GM12865 (cell line): ENCODE data around the gene GFI1B.

Source experiments
- DNase-seq: peaks from one replicate; pipeline ENCODE4 v3.0.0; 2010; ENCODE audit warnings: low read depth
- H3K4me3 ChIP-seq: 2 replicates; pipeline ENCODE4 v1.5.1; 2011; ENCODE audit warnings: mild to moderate bottlenecking, low read depth, low read length, control low read depth
- TF ChIP-seq, protein P1 (sequence below): IDR thresholded peaks from 2 replicates; pipeline ENCODE4 v1.5.1; 2011; ENCODE audit warnings: low read length, control low read depth, low read depth, inconsistent platforms; ENCODE audit not compliant: insufficient read depth; ENCODE audit errors: missing control alignments

GFI1B gene

DNA sequence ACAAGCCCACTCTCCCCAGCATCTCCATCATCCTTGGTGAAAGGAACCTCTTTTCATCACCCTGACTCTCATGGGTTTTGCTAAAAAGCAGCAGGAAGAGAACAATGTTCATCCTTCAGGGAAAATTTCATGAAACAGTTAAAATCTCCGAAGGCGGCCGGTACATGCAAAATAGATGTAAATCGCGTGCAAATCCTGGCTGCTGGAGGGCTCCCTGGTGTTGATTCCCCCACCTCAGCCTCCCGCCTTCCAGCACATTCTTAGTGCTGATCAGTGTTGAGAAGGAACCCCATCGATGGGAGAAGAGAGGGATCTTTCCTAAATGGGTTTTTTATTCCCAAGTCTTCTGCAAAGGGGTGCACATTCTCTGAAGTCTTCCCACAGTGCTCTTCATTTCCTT, 8.7 kb upstream of the GFI1B start:
- no peak overlapping the region for H3K4me3 ChIP-seq
- no peak for DNase-seq
- TF ChIP-seq, protein P1, sequence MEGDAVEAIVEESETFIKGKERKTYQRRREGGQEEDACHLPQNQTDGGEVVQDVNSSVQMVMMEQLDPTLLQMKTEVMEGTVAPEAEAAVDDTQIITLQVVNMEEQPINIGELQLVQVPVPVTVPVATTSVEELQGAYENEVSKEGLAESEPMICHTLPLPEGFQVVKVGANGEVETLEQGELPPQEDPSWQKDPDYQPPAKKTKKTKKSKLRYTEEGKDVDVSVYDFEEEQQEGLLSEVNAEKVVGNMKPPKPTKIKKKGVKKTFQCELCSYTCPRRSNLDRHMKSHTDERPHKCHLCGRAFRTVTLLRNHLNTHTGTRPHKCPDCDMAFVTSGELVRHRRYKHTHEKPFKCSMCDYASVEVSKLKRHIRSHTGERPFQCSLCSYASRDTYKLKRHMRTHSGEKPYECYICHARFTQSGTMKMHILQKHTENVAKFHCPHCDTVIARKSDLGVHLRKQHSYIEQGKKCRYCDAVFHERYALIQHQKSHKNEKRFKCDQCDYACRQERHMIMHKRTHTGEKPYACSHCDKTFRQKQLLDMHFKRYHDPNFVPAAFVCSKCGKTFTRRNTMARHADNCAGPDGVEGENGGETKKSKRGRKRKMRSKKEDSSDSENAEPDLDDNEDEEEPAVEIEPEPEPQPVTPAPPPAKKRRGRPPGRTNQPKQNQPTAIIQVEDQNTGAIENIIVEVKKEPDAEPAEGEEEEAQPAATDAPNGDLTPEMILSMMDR: no peak

DNA sequence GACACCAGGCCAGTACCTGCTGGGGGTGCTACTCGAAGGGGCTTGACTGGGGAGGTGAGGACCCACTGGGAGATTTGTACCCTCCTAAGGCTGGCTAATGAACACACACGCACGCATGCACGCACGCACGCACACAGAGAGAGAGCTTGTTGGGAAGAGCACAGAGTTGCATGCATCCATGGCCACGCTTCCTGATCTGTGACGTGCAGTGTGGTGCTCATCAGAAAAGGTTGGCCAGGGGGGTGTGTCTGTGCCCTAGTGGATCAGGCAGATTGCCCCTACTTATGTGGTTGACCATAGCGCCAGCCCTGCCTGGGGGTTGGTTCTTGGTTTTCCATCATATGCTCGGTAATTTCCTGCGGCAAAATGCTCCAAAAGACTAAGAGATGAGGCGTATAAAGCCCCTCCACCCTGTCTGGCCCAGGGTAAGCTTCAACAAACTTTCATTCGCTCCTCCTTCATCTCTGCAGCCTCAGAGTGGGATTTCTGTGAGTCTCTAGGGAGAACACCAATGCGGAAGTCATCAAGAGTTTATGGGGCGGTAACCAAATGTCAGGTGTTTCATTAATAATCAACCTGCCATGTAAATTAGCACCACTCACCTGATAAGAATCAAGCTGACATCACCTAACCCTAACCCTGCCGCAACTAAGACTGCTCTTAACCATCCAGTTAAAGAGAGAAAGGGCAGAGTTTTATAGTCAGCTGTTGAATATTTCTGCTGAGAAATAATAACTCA, 8.0 kb upstream of the GFI1B start:
- DNase-seq: no peak
- TF ChIP-seq, protein P1: no peak
- no peak overlapping the region for H3K4me3 ChIP-seq

DNA sequence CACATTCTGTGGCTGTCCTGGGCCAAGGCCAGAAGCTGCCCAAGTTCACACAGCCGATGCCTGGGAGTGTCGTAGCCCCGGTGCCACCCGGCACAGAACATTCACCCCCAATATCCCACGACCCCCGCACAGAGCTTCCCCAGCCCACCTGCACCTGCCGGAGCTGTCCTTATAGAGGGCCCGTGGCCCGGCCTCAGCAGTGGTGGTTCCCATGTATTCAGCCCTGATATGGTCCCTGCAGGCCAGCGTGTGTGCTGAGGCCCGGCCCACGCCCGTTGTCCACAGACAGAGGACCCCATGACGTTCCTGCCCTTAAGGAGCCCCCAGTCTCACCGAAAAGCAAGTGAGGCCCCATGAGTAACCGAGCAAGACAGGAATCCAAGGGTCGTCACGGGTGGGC, 5.3 kb upstream of the GFI1B start:
- no peak overlapping the region for H3K4me3 ChIP-seq
- TF ChIP-seq, protein P1: no peak
- no peak for DNase-seq

DNA sequence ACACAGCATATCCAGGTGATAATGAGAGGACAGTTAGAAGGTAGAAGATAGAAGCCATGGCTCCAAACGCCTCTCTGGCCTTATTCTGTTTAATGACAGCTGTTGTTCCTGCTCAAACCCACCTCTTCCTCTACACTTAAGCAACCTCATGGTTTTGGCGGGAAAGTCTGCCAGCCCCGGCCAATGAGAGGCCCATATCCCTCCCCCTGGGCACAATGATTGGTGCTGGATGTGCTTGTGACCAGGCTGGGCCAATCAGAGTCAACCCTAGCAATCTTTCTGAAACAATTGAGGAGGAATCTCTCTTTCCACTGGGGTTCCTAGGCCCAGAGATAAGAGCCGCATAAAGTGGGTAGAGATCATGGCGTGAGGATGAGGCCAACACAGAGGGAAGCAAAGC, 4.8 kb upstream of the GFI1B start:
- no peak overlapping the region for H3K4me3 ChIP-seq
- TF ChIP-seq, protein P1: no peak
- DNase-seq: peak; percentile 40

DNA sequence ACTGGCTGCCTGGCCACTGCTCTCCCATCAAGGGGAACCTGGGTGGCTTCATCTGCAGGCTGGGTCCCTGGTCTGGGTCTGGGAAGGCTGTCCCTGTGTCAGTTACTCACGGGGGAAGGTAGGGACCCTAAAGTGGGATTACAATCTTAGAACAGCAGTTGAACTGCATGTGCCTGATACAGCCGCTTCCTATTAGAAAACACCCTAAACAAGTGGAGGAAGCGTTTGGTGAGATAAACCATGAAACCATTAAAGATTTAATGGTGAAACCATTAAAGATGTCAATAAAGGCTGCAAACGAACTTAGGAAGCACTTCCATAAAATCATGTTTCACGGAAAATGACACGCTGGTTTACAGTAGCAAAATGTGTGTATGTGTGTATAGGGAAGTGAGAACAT, 2.5 kb upstream of the GFI1B start:
- TF ChIP-seq, protein P1: no peak
- DNase-seq: no peak
- H3K4me3 ChIP-seq: no peak overlapping the region

DNA sequence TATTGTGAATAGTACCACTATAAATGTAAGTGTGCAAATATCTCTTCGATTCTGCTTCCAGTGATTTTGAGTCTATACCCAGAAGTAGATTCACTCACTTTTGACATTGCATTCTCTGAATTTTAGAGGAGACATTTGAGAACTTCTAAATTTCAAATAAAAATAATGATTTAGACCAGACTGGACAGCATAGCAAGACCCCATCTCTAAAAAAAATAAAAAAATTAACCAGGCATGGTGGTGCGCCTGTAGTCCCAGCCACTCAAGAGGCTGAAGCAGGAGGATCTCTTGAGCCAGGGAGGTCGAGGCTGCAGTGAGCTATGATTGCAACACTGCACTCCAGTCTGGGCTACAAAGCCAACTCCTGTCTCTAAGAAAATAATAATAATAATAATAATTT, 1.9 kb upstream of the GFI1B start:
- TF ChIP-seq, protein P1: no peak
- no peak for DNase-seq

DNA sequence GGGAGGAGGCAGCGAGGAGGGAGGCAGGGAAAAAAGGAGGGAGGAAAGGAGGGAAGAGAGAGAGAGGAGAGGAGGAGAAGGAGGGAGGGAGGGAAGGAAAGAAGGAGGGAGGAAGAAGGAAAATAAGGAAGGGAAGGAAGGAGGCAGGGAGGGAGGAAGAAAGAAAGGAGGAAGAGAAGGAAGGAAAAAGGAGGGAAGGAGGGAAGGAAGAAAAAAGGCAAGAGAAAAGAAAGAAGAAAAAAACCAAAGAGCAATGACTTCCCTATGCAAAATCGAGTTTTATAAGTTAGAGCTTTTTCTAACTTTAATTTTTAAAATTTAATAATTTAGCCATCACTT, 413 bp upstream of the GFI1B start:
- no peak overlapping the region for H3K4me3 ChIP-seq
- TF ChIP-seq, protein P1: no peak
- DNase-seq: no peak

More for the DNA sequence above, 1.9 kb upstream of the GFI1B start:
- H3K4me3 ChIP-seq: no peak overlapping the region
